ENCODE data around the gene GBA3. TPM values are rescaled to one million over a fixed set of nuclear protein-coding genes. Genes with fewer than 3 reads are reported as not detected.

GBA3 gene
- total RNA-seq, 1 experiment from 2014 or later = not detected

DNA sequence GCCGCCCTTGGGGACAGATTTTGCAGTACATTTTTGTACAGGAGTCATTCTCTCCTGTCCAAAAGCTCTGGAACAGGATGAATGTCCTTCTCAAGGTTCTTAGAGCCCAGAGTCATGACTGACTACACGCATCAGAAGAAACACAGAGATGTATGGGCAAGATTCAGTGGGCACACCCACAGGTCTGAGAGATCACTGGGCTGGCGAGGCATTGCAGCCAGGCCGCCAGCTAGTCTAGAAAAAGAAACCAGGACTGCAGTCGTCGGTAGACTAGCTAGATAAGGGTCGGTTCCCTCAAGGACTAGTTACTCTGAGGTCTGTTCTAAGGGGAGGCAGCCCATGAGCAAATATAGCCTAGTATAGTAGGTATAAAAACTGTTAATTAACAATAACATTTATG, 19.8 kb downstream of the GBA3 start:
- Histone ChIP-seq H2BK120ac (ENCODE audit: low read depth, low read length, poor library complexity, severe bottlenecking) (no peak overlapping the region), H4K5ac (ENCODE audit: insufficient read length, low read depth, low read length) (no peak overlapping the region), H2BK5ac (ENCODE audit: insufficient read length, low read length) (no peak overlapping the region), H3K56ac (ENCODE audit: insufficient read length, low read depth, low read length) (no peak overlapping the region), H3K23me2 (ENCODE audit: insufficient read length, low read depth, low read length, poor library complexity, severe bottlenecking) (no peaks in the 10 kb centered on the region), H3K4me1 (ENCODE audit: insufficient read depth, low read length) (no peaks in the 10 kb centered on the region), H3K79me1 (ENCODE audit: insufficient read depth, low read depth, low read length, poor library complexity, severe bottlenecking) (no peaks in the 10 kb centered on the region), H3K9me3 (ENCODE audit: control insufficient read depth, low read depth, low read length) (no peaks in the 10 kb centered on the region), H3K79me2 (ENCODE audit: insufficient read depth, low read length) (no peaks in the 10 kb centered on the region), H3K14ac (ENCODE audit: insufficient read depth, low read length) (no peak overlapping the region), H3K23ac (ENCODE audit: insufficient read length, low read depth, low read length) (no peak overlapping the region), H2AFZ (ENCODE audit: low read length) (no peak overlapping the region), H4K20me1 (ENCODE audit: control insufficient read depth, insufficient read depth, insufficient read length) (no peaks in the 10 kb centered on the region), H3T11ph (ENCODE audit: low read length) (no peak overlapping the region), H3K27ac (ENCODE audit: insufficient read length, low read depth, low read length) (no peak overlapping the region), H3K27me3 (ENCODE audit: insufficient read depth, low read length) (no peaks in the 10 kb centered on the region), H3K18ac (ENCODE audit: insufficient read length, low read depth, low read length) (no peak overlapping the region), H3K9ac (ENCODE audit: extremely low read depth, insufficient read length, low read length) (no peak overlapping the region), H2AK5ac (ENCODE audit: insufficient read length, low read length) (no peak overlapping the region), H4K8ac (replicated peaks; ENCODE audit: insufficient read length, low read depth, low read length) (no peak overlapping the region), H2BK12ac (ENCODE audit: insufficient read length, low read depth, low read length) (no peak overlapping the region), H4K91ac (ENCODE audit: insufficient read length, low read depth, low read length) (no peak overlapping the region), H2BK15ac (ENCODE audit: low read depth, low read length) (no peak overlapping the region), H3K4ac (ENCODE audit: low read depth, low read length) (no peak overlapping the region), H3K4me2 (ENCODE audit: insufficient read depth, insufficient read length, low read length) (no peak overlapping the region), H2BK20ac (ENCODE audit: low read depth, low read length, poor library complexity, severe bottlenecking) (no peak overlapping the region)
- Mint-ChIP-seq H3K4me1 (no peaks in the 10 kb centered on the region), H3K36me3 (ENCODE audit: insufficient read depth in 1 of 3, low read depth in 3 of 3) (no peaks in the 10 kb centered on the region), H3K4me3 (no peak overlapping the region), H3K27ac (no peak overlapping the region), H3K27me3 (ENCODE audit: low read depth) (no peaks in the 10 kb centered on the region; the same call in 1 of the 2 replicates), H3K9me3 (no peaks in the 10 kb centered on the region)
- DNase-seq = no peak
- TF ChIP-seq, protein P1, sequence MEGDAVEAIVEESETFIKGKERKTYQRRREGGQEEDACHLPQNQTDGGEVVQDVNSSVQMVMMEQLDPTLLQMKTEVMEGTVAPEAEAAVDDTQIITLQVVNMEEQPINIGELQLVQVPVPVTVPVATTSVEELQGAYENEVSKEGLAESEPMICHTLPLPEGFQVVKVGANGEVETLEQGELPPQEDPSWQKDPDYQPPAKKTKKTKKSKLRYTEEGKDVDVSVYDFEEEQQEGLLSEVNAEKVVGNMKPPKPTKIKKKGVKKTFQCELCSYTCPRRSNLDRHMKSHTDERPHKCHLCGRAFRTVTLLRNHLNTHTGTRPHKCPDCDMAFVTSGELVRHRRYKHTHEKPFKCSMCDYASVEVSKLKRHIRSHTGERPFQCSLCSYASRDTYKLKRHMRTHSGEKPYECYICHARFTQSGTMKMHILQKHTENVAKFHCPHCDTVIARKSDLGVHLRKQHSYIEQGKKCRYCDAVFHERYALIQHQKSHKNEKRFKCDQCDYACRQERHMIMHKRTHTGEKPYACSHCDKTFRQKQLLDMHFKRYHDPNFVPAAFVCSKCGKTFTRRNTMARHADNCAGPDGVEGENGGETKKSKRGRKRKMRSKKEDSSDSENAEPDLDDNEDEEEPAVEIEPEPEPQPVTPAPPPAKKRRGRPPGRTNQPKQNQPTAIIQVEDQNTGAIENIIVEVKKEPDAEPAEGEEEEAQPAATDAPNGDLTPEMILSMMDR (conservative IDR thresholded peaks at IDR 0.05) = no peak
- WGBS (ENCODE audit: extremely low coverage, insufficient read length, low lambda C conversion rate) = no CpG with 5 or more reads among the region's 7 CpGs
